HepG2 (cell line): Measurements from ENCODE around the gene SAE1. TPM values are rescaled to one million over a fixed set of nuclear protein-coding genes. Genes with fewer than 3 reads are reported as not detected.
A peak's percentile ranks its signal among the peaks of the same experiment; 100 is the strongest.

Source experiments
- EZH2 ChIP-seq: conservative IDR thresholded peaks from 2 replicates; pipeline ENCODE4 v1.6.1; 2012; ENCODE audit warnings: mild to moderate bottlenecking, low read depth, low read length, moderate library complexity
- HMGXB4 ChIP-seq, 2 experiments: sonication (generic) in 1 of 2; formaldehyde crosslinking in 1 of 2; IDR thresholded peaks; 2 replicates each; pipeline versions ENCODE4 v1.4.0 to v1.6.1; 2018 to 2020; ENCODE audit warnings: missing genetic modification reagents in 2 of 2, borderline replicate concordance in 1 of 2, low read depth in 1 of 2, mild to moderate bottlenecking in 1 of 2, missing biosample characterization in 1 of 2
- LRRFIP1 ChIP-seq: sonication (generic); formaldehyde crosslinking; conservative IDR thresholded peaks from 2 replicates; pipeline ENCODE4 v1.4.0; 2020; ENCODE audit warnings: missing genetic modification reagents
- MXD1 ChIP-seq: sonication (generic); formaldehyde crosslinking; IDR thresholded peaks from 2 replicates; pipeline ENCODE4 v1.4.0; 2020; ENCODE audit warnings: mild to moderate bottlenecking, missing genetic modification reagents
- NCOA2 ChIP-seq: sonication (generic); formaldehyde crosslinking; IDR thresholded peaks from 2 replicates; pipeline ENCODE4 v1.8.0; 2022; ENCODE audit warnings: inconsistent platforms
- RBAK ChIP-seq: sonication (generic); formaldehyde crosslinking; IDR thresholded peaks from 2 replicates; pipeline ENCODE4 v1.5.1; 2020; ENCODE audit warnings: mild to moderate bottlenecking, missing genetic modification reagents
- REXO4 ChIP-seq: sonication (generic); formaldehyde crosslinking; IDR thresholded peaks from 2 replicates; pipeline ENCODE4 v1.8.0; 2022; ENCODE audit warnings: missing genetic modification reagents, mild to moderate bottlenecking, borderline replicate concordance
- RFX5 ChIP-seq: IDR thresholded peaks from 2 replicates; pipeline ENCODE4 v1.6.1; 2011; ENCODE audit warnings: low read depth, low read length, improper control_type of control experiment
- SMARCC2 ChIP-seq: fragments of 450-650 bp; IDR thresholded peaks from 2 replicates; pipeline ENCODE4 v1.6.1; 2017; ENCODE audit warnings: antibody characterized with exemption, mild to moderate bottlenecking
- SRF ChIP-seq: IDR thresholded peaks from 2 replicates; pipeline ENCODE4 v1.6.1; 2011; ENCODE audit warnings: mild to moderate bottlenecking, low read depth, low read length, moderate library complexity
- ZFP1 ChIP-seq: IDR thresholded peaks from 2 replicates; pipeline ENCODE4 v1.6.1; 2016
- ZNF274 ChIP-seq: sonication (generic); formaldehyde crosslinking; IDR thresholded peaks from 2 replicates; pipeline ENCODE4 v1.5.1; 2020; ENCODE audit warnings: mild to moderate bottlenecking, missing genetic modification reagents
- ZNF33A ChIP-seq: sonication (generic); formaldehyde crosslinking; IDR thresholded peaks from 2 replicates; pipeline ENCODE4 v1.5.1; 2020; ENCODE audit warnings: missing genetic modification reagents, mild to moderate bottlenecking, moderate library complexity, borderline replicate concordance
- ZNF431 ChIP-seq: sonication (generic); formaldehyde crosslinking; IDR thresholded peaks from 2 replicates; pipeline ENCODE4 v1.9.0; 2022; ENCODE audit warnings: missing genetic modification reagents, low read depth, mild to moderate bottlenecking, borderline replicate concordance
- ZNF451 ChIP-seq: sonication (generic); formaldehyde crosslinking; IDR thresholded peaks from 2 replicates; pipeline ENCODE4 v1.5.0; 2020; ENCODE audit warnings: mild to moderate bottlenecking, missing genetic modification reagents
- ZNF550 ChIP-seq: sonication (generic); formaldehyde crosslinking; IDR thresholded peaks from 2 replicates; pipeline ENCODE4 v1.4.0; 2020; ENCODE audit warnings: mild to moderate bottlenecking, missing genetic modification reagents, borderline replicate concordance
- ZNF724P ChIP-seq: sonication (generic); formaldehyde crosslinking; IDR thresholded peaks from 2 replicates; pipeline ENCODE4 v1.8.0; 2022; ENCODE audit warnings: missing genetic modification reagents, borderline replicate concordance
- ZNF772 ChIP-seq: sonication (generic); formaldehyde crosslinking; IDR thresholded peaks from 2 replicates; pipeline ENCODE4 v1.5.0; 2020; ENCODE audit warnings: mild to moderate bottlenecking, missing genetic modification reagents
- ZSCAN22 ChIP-seq: sonication (generic); formaldehyde crosslinking; IDR thresholded peaks from 2 replicates; pipeline ENCODE4 v1.4.0; 2020; ENCODE audit warnings: mild to moderate bottlenecking, missing genetic modification reagents
- polyA plus RNA-seq, 8 experiments: library from polyadenylated mRNA; depleted of rRNA in 3 of 8; stranded (reverse) in 7 of 8; unstranded in 1 of 8; fragments of >200 nt; fragmentation: Illumina TruSeq in 4 of 8; extraction: Trizol in 4 of 8; gene quantifications; 2 replicates each; pipeline versions ENCODE4 v1.2.1 to v1.2.3, GENCODE V29; 2011 to 2016; ENCODE audit warnings: low read depth in 4 of 8, missing spikeins in 1 of 8, mixed read lengths in 1 of 8; ENCODE audit not compliant: insufficient read depth in 1 of 8
- total RNA-seq, 5 experiments: library from RNA; depleted of rRNA; stranded (reverse); fragments of >200 nt; fragmentation: Illumina TruSeq; extraction: Trizol; gene quantifications; 2 replicates each; pipeline ENCODE4 v1.2.3, GENCODE V29; 2016; ENCODE audit warnings: low read depth in 1 of 5
- TF ChIP-seq, protein P1 (sequence below): sonication (generic); formaldehyde crosslinking; IDR thresholded peaks from 2 replicates; pipeline ENCODE4 v1.5.0; 2020; ENCODE audit warnings: missing genetic modification reagents
- TF ChIP-seq, protein P2 (sequence below): IDR thresholded peaks from 2 replicates; pipeline ENCODE4 v1.6.1; 2016; ENCODE audit warnings: control low read depth

Gene SAE1
- total and polyA plus RNA-seq, 2 of the 13 experiments (the other 11 are each of a cell fraction or from before 2014, with no cell fraction given) = 87.6 to 197 TPM

GRCh38 chr19:47112166-47112996, 18.3 kb upstream of the SAE1 start (continued):
- no peak for TF ChIP-seq REXO4 (CRISPR knock-in tag)
- TF ChIP-seq NCOA2 (CRISPR knock-in tag) = 0 out of 2 replicates have a peak, but pooled peaks have one; percentile 8
- TF ChIP-seq, protein P1, sequence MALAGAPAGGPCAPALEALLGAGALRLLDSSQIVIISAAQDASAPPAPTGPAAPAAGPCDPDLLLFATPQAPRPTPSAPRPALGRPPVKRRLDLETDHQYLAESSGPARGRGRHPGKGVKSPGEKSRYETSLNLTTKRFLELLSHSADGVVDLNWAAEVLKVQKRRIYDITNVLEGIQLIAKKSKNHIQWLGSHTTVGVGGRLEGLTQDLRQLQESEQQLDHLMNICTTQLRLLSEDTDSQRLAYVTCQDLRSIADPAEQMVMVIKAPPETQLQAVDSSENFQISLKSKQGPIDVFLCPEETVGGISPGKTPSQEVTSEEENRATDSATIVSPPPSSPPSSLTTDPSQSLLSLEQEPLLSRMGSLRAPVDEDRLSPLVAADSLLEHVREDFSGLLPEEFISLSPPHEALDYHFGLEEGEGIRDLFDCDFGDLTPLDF = no peak
- TF ChIP-seq SRF = no peak
- TF ChIP-seq ZNF274 (CRISPR knock-in tag) = no peak
- TF ChIP-seq ZNF451 = no peak
- TF ChIP-seq LRRFIP1 (CRISPR knock-in tag) = no peak
- TF ChIP-seq EZH2 = no peak
- TF ChIP-seq ZSCAN22 (CRISPR knock-in tag) = peak; percentile 100
- no peak for TF ChIP-seq ZFP1 (CRISPR knock-in tag)
- TF ChIP-seq RFX5 = no peak
- TF ChIP-seq ZNF550 (CRISPR knock-in tag) = 0 out of 2 replicates have a peak, but pooled peaks have one; percentile 19
- TF ChIP-seq ZNF33A (CRISPR knock-in tag) = no peak
- TF ChIP-seq ZNF431 = no peak; the same call in 1 of the 2 replicates
- peak in 1 of 2 experiments; percentile 54; a peak in 2 of 4 replicates for TF ChIP-seq HMGXB4 (CRISPR knock-in tag; IDR thresholded peaks at IDR 0.05; ENCODE audit: borderline replicate concordance in 1 of 2, low read depth in 1 of 2)
- peak; percentile 75 for TF ChIP-seq MXD1
- no peak for TF ChIP-seq SMARCC2
- TF ChIP-seq RBAK (CRISPR knock-in tag) = 0 out of 2 replicates have a peak, but pooled peaks have one; percentile 27
- no peak; the same call in 1 of the 2 replicates for TF ChIP-seq ZNF724P (CRISPR knock-in tag)
- TF ChIP-seq ZNF772 (CRISPR knock-in tag) = no peak
- TF ChIP-seq, protein P2, sequence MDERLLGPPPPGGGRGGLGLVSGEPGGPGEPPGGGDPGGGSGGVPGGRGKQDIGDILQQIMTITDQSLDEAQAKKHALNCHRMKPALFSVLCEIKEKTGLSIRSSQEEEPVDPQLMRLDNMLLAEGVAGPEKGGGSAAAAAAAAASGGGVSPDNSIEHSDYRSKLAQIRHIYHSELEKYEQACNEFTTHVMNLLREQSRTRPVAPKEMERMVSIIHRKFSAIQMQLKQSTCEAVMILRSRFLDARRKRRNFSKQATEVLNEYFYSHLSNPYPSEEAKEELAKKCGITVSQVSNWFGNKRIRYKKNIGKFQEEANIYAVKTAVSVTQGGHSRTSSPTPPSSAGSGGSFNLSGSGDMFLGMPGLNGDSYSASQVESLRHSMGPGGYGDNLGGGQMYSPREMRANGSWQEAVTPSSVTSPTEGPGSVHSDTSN (CRISPR knock-in tag) = no peak
